Fibroblast of lung (primary cell): Measurements from ENCODE around the gene GIPC3. TPM values are rescaled to one million over a fixed set of nuclear protein-coding genes. Genes with fewer than 3 reads are reported as not detected.
"Not testable (repeated sequence)": the region's sequence is repeated elsewhere in the genome, so short reads cannot be mapped to it uniquely, and the experiment has no call there.

Experiments
- DNase-seq, 2 donors: peaks; one replicate each; pipeline versions ENCODE4 v3.0.0 to v3.0.0-alpha.2; 2010; ENCODE audit warnings: low read depth in 2 of 2
- H2AFZ ChIP-seq: 2 replicates; pipeline ENCODE4 v1.5.1; 2012; ENCODE audit warnings: low read length, control low read depth, inconsistent platforms
- H3K27ac ChIP-seq: 2 replicates; pipeline ENCODE4 v1.5.1; 2011; ENCODE audit warnings: low read length, control low read depth; ENCODE audit not compliant: insufficient read depth
- H3K27me3 ChIP-seq: 2 replicates; pipeline ENCODE4 v1.5.1; 2011; ENCODE audit warnings: mild to moderate bottlenecking, low read length; ENCODE audit not compliant: control insufficient read depth, insufficient read depth
- H3K36me3 ChIP-seq: 2 replicates; pipeline ENCODE4 v1.5.1; 2011; ENCODE audit warnings: low read length; ENCODE audit not compliant: control insufficient read depth, insufficient read depth
- H3K4me1 ChIP-seq: 2 replicates; pipeline ENCODE4 v1.5.1; 2011; ENCODE audit warnings: low read length; ENCODE audit not compliant: control insufficient read depth, insufficient read depth; ENCODE audit errors: extremely low read depth
- H3K4me2 ChIP-seq: 2 replicates; pipeline ENCODE4 v1.5.1; 2011; ENCODE audit warnings: low read length, control low read depth; ENCODE audit not compliant: insufficient read depth; ENCODE audit errors: extremely low read depth
- H3K4me3 ChIP-seq, 4 experiments: fragments of 200-600 bp in 1 of 4; sonication (generic) in 1 of 4; replicated peaks in 1 of 4; 2 replicates each; pipeline ENCODE4 v1.5.1; 2011 to 2016; ENCODE audit warnings: low read length in 4 of 4, low read depth in 3 of 4, mild to moderate bottlenecking in 3 of 4, control low read depth in 2 of 4, inconsistent platforms in 1 of 4, mixed read lengths in 1 of 4; ENCODE audit not compliant: insufficient read depth in 1 of 4; ENCODE audit errors: control extremely low read depth in 1 of 4
- H3K79me2 ChIP-seq: 2 replicates; pipeline ENCODE4 v1.5.1; 2012; ENCODE audit warnings: mild to moderate bottlenecking, low read length, inconsistent platforms; ENCODE audit not compliant: control insufficient read depth, insufficient read depth
- H3K9ac ChIP-seq: 2 replicates; pipeline ENCODE4 v1.5.1; 2011; ENCODE audit warnings: mild to moderate bottlenecking, low read length, control low read depth; ENCODE audit not compliant: insufficient read depth
- H3K9me3 ChIP-seq: 2 replicates; pipeline ENCODE4 v1.5.1; 2012; ENCODE audit warnings: low read depth, low read length; ENCODE audit not compliant: control insufficient read depth, insufficient read depth
- H4K20me1 ChIP-seq: 2 replicates; pipeline ENCODE4 v1.5.1; 2011; ENCODE audit warnings: low read length; ENCODE audit not compliant: control insufficient read depth, insufficient read depth; ENCODE audit errors: extremely low read depth
- EZH2 ChIP-seq: IDR thresholded peaks from 2 replicates; pipeline ENCODE4 v1.5.1; 2012; ENCODE audit warnings: low read length, control low read depth, mild to moderate bottlenecking; ENCODE audit errors: missing control alignments
- polyA plus RNA-seq, 2 donors: library from polyadenylated mRNA; depleted of rRNA in 1 of 2; stranded (reverse) in 1 of 2; unstranded in 1 of 2; fragments of >200 nt; gene quantifications; 2 replicates each; pipeline ENCODE4 v1.2.1, GENCODE V29; 2011 to 2012; ENCODE audit warnings: missing spikeins in 1 of 2
- total RNA-seq: library from RNA; depleted of rRNA; stranded (reverse); fragments of >200 nt; gene quantifications from 2 replicates; pipeline ENCODE4 v1.2.1, GENCODE V29; 2014
- TF ChIP-seq, protein P1 (sequence below), 2 donors: IDR thresholded peaks in 1 of 2; conservative IDR thresholded peaks in 1 of 2; 1 replicate in 1 of 2; 2 replicates in 1 of 2; pipeline ENCODE4 v1.5.1; 2011 to 2012; ENCODE audit warnings: low read length in 2 of 2, control low read depth in 1 of 2, inconsistent platforms in 1 of 2, low read depth in 1 of 2, mild to moderate bottlenecking in 1 of 2

Gene GIPC3
- total and polyA plus RNA-seq, 2 donors (not counting 1 experiment from before 2014, with no cell fraction given) = under 0.01 to 0.60 TPM

DNA sequence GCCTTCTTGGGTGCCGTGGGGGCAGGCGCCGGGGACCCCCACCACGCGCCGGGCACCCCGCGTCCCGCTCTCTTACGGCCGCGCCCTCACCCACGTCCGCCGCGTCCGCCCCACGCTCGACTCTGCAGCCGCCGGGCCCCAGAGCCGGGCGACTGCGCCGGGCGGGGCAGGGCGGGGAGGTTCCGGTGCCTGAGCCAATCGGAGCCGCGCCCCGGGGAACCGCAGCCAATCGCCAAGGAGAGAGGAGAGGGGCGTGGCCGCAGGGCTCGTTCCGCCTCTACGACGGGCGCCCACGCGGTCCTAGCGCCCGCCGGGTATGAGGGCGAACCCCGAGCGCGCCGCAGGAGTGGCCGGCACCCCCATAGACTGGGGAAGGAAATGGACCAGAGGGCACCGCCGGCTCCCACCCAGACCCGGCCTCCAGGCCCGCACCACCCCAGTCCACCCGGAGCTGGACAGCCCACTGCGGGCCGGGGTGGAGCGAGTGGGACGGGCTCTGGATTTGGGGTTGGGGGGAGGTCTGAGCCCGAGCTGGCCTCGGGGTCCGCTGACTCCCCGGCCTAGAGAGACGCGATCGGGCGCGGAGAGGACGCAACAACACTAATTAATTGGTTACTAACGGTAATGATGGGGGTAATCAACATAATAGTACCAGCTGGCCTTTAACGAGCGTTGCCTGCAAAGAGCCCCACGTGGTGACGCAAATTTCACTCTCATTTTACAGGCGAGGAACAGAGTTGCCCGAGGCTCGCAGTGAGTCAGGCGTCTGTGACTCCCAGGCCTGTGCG lies 27.6 kb upstream of the GIPC3 start, which contains the start of gene MFSD12:
TSS of gene MFSD12 (minus strand) at position 126 of the 788 bp plus-strand sequence. CDS start 183 bp downstream, outside the sequence.
- Histone ChIP-seq H3K9me3 (no peaks in the 10 kb centered on the region), H3K27me3 (no peaks in the 10 kb centered on the region), H3K4me1 (peaks cover 7% of the 10 kb centered on the region), H3K4me2 (peak within 1 kb of the TSS; percentile 88), H3K9ac (peak within 1 kb of the TSS; percentile 75), H3K36me3 (no peaks in the 10 kb centered on the region), H3K79me2 (peaks cover 19% of the 10 kb centered on the region), H3K27ac (peak within 1 kb of the TSS; percentile 81), H2AFZ (peak within 1 kb of the TSS; percentile 73), H4K20me1 (no peaks in the 10 kb centered on the region), H3K4me3 (peak within 1 kb of the TSS; percentile 65 to 81 (median 78))
- peak; percentile 92 to 93 for DNase-seq
- TF ChIP-seq, protein P1, sequence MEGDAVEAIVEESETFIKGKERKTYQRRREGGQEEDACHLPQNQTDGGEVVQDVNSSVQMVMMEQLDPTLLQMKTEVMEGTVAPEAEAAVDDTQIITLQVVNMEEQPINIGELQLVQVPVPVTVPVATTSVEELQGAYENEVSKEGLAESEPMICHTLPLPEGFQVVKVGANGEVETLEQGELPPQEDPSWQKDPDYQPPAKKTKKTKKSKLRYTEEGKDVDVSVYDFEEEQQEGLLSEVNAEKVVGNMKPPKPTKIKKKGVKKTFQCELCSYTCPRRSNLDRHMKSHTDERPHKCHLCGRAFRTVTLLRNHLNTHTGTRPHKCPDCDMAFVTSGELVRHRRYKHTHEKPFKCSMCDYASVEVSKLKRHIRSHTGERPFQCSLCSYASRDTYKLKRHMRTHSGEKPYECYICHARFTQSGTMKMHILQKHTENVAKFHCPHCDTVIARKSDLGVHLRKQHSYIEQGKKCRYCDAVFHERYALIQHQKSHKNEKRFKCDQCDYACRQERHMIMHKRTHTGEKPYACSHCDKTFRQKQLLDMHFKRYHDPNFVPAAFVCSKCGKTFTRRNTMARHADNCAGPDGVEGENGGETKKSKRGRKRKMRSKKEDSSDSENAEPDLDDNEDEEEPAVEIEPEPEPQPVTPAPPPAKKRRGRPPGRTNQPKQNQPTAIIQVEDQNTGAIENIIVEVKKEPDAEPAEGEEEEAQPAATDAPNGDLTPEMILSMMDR (conservative IDR thresholded peaks at IDR 0.05 in 1 of 2, IDR thresholded peaks at IDR 0.05 in 1 of 2; ENCODE audit: low read depth in 1 of 2, low read length in 2 of 2) = no peak
- no peak for TF ChIP-seq EZH2

DNA sequence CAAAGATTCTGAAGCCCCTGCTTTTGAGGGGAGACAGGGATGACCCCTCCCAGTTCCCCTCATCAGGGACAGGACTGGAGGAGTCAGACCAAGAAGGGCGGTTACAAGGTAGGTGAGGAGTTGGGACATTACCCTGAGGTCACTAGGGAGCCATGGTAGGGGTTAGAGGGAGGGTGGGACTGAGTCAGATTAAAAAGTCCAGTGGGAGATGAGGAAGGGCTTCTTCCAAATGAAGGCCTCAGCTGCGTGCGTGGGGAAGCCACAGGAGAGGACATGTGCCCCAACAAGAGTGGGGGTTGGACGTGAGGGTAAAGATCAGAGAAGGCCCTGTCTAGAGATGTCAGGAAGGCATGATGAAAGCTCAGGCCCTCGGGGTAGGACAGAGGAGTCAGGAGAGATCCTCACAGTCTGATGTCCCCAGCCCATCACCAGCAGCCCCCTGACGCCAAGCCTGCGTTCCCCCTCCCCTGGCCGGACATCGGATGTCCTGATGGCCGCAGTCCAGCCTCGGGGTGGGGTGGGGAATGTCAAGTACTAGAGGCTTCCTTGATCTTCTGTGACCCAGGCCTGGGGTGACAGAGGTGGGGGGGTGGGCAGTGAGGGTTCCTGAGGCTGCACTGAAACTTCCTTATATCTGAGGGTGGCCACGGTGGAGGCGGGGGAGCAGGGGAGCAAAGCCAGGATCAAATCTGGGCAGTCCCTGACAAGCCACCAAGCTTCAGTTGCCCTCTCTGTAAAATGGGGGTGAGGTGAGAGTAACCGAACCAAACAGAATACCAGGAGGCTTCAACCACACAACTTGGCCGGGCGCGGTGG lies 21.4 kb upstream of the GIPC3 start:
- Histone ChIP-seq H3K36me3 (no peaks in the 10 kb centered on the region), H3K4me2 (no peak overlapping the region), H3K9ac (no peak overlapping the region), H3K4me3 (no peak overlapping the region), H3K27me3 (no peaks in the 10 kb centered on the region), H3K27ac (no peak overlapping the region), H2AFZ (no peak overlapping the region), H3K4me1 (no peaks in the 10 kb centered on the region), H4K20me1 (no peaks in the 10 kb centered on the region), H3K9me3 (no peaks in the 10 kb centered on the region), H3K79me2 (no peaks in the 10 kb centered on the region)
- DNase-seq = no peak
- no peak for TF ChIP-seq EZH2
- TF ChIP-seq, protein P1 (conservative IDR thresholded peaks at IDR 0.05 in 1 of 2, IDR thresholded peaks at IDR 0.05 in 1 of 2; ENCODE audit: low read depth in 1 of 2, low read length in 2 of 2) = no peak

DNA sequence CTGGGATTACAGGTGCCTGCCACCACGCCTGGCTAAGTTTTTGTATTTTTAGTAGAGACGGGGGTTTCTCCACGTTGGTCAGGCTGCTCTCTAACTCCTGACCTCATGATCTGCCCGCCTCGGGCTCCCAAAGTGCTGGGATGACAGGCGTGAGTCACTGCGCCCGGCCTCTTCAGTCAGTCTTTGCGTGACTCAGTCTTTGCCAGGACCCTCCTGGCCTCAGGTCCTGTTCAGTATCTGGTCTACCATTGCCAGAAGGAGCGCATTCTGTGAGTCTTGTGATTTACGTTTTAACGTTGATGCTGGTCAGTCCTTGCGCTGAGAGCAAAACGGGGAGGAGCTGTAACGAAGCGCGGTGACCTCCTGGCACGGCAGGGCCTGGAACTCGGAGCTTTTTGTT lies 20.1 kb upstream of the GIPC3 start:
- H4K20me1 ChIP-seq = no peaks in the 10 kb centered on the region
- H3K36me3 ChIP-seq = no peaks in the 10 kb centered on the region
- H3K4me3 ChIP-seq = no peak overlapping the region
- no peak overlapping the region for H3K9ac ChIP-seq
- H2AFZ ChIP-seq = no peak overlapping the region
- no peaks in the 10 kb centered on the region for H3K9me3 ChIP-seq
- no peak overlapping the region for H3K4me2 ChIP-seq
- DNase-seq = peak in 1 of 2 donors; percentile 88
- H3K27ac ChIP-seq = no peak overlapping the region
- no peak for TF ChIP-seq EZH2
- TF ChIP-seq, protein P1 (conservative IDR thresholded peaks at IDR 0.05 in 1 of 2, IDR thresholded peaks at IDR 0.05 in 1 of 2; ENCODE audit: low read depth in 1 of 2, low read length in 2 of 2) = no peak
- H3K4me1 ChIP-seq = no peaks in the 10 kb centered on the region
- no peaks in the 10 kb centered on the region for H3K27me3 ChIP-seq
- no peaks in the 10 kb centered on the region for H3K79me2 ChIP-seq

GRCh38 chr19:3570042-3570441 lies 15.2 kb upstream of the GIPC3 start:
- not testable (repeated sequence) for H3K27ac ChIP-seq, H3K36me3 ChIP-seq, H4K20me1 ChIP-seq, H2AFZ ChIP-seq, H3K27me3 ChIP-seq, DNase-seq, H3K79me2 ChIP-seq, H3K9me3 ChIP-seq, H3K9ac ChIP-seq, H3K4me3 ChIP-seq, H3K4me1 ChIP-seq, H3K4me2 ChIP-seq
